Testis (tissue), 3 donors: ENCODE measurements around the gene THSD4. TPM values are rescaled to one million over a fixed set of nuclear protein-coding genes. Genes with fewer than 3 reads are reported as not detected.

Experiments
- DNase-seq: peaks from one replicate; pipeline ENCODE4 v3.0.0-alpha.2; 2019
- H3K27ac ChIP-seq, 2 donors: fragments of 200-600 bp; sonication (generic); one replicate each; pipeline ENCODE4 v1.5.1; 2019
- H3K27me3 ChIP-seq: fragments of 200-600 bp; sonication (generic); one replicate; pipeline ENCODE4 v1.5.1; 2019
- H3K36me3 ChIP-seq: fragments of 200-600 bp; sonication (generic); one replicate; pipeline ENCODE4 v1.5.1; 2017; ENCODE audit warnings: low read depth; ENCODE audit errors: missing control alignments
- H3K4me1 ChIP-seq: fragments of 200-600 bp; sonication (generic); one replicate; pipeline ENCODE4 v1.5.1; 2019
- H3K4me3 ChIP-seq, 2 donors: fragments of 200-600 bp; sonication (generic); one replicate each; pipeline ENCODE4 v1.5.1; 2017 to 2019
- H3K9me3 ChIP-seq: fragments of 200-600 bp; sonication (generic); one replicate; pipeline ENCODE4 v1.5.1; 2017
- CTCF ChIP-seq, 3 experiments: fragments of 450-650 bp in 2 of 3; fragments of 200-600 bp in 1 of 3; sonication (generic) in 1 of 3; IDR thresholded peaks; one replicate each; pipeline ENCODE4 v1.5.1; 2016 to 2019; ENCODE audit warnings: antibody characterized with exemption in 3 of 3, mild to moderate bottlenecking in 2 of 3, moderate library complexity in 1 of 3
- POLR2A ChIP-seq: fragments of 450-650 bp; IDR thresholded peaks from one replicate; pipeline ENCODE4 v1.6.1; 2017; ENCODE audit warnings: antibody characterized with exemption, mild to moderate bottlenecking, moderate library complexity
- WGBS, 2 donors: methylation state at CpG; one replicate each; pipeline ENCODE4 v1.1.5; 2018; 5-methylcytosine and 5-hydroxymethylcytosine counted together
- intact Hi-C: fragments of 100-400 bp; cut with DNase I; formaldehyde crosslinking; loops from one replicate; pipeline ENCODE4 v1.15.1; 2023; ENCODE audit warnings: low total_unique reads
- polyA plus RNA-seq: library from polyadenylated mRNA; stranded (reverse); fragments of 350-450 nt; fragmentation: Illumina TruSeq; extraction: RNeasy Lipid Tissue Mini Kit (QIAGEN cat#74804); gene quantifications from one replicate; pipeline ENCODE4 v1.2.3, GENCODE V29; 2014; ENCODE audit warnings: low read depth, low replicate concordance; ENCODE audit not compliant: insufficient read depth
- total RNA-seq, 2 donors: library from RNA; depleted of rRNA; stranded (reverse); fragments of >200 nt; gene quantifications; one replicate each; pipeline ENCODE4 v1.2.3, GENCODE V29; 2016

The THSD4 gene
- total and polyA plus RNA-seq, 3 donors from 2014 or later = 14.3 to 21.5 (median 18.2) TPM

- H3K36me3 ChIP-seq = no peaks in the 10 kb centered on the region
- H3K27me3 ChIP-seq = no peaks in the 10 kb centered on the region
- TF ChIP-seq POLR2A (no peak), CTCF (IDR thresholded peaks at IDR 0.05) (no peak)
- 84 to 89% methylated on average over 6 of the region's 6 CpGs for WGBS, 2 donors
- no peaks in the 10 kb centered on the region for H3K9me3 ChIP-seq
- no peak for DNase-seq
- intact Hi-C loops = no loop called here
- H3K4me3 ChIP-seq = no peak overlapping the region
- H3K27ac ChIP-seq = no peak overlapping the region
- H3K4me1 ChIP-seq = no peaks in the 10 kb centered on the region
Measured at GRCh38 chr15:71611553-71612396, 496.5 kb downstream of the THSD4 start.

GRCh38 chr15:71612397-71612722 lies 497.1 kb downstream of the THSD4 start:
- Histone ChIP-seq H3K36me3 (no peaks in the 10 kb centered on the region), H3K4me3 (no peak overlapping the region), H3K27ac (no peak overlapping the region), H3K4me1 (no peaks in the 10 kb centered on the region), H3K27me3 (no peaks in the 10 kb centered on the region), H3K9me3 (no peaks in the 10 kb centered on the region)
- intact Hi-C loops = no loop called here
- no peak for DNase-seq
- 82 to 83% methylated on average over 1 of the region's 1 CpG for WGBS, 2 donors
- TF ChIP-seq CTCF (IDR thresholded peaks at IDR 0.05) = no peak
- TF ChIP-seq POLR2A = no peak

GRCh38 chr15:71612869-71613268 lies 497.6 kb downstream of the THSD4 start:
- Histone ChIP-seq H3K9me3 (no peaks in the 10 kb centered on the region), H3K36me3 (no peaks in the 10 kb centered on the region), H3K4me3 (no peak overlapping the region), H3K27ac (no peak overlapping the region), H3K27me3 (no peaks in the 10 kb centered on the region), H3K4me1 (no peaks in the 10 kb centered on the region)
- no peak for DNase-seq
- intact Hi-C loops = no loop called here
- 96 to 98% methylated on average over 2 of the region's 2 CpGs for WGBS, 2 donors
- TF ChIP-seq CTCF (IDR thresholded peaks at IDR 0.05) (no peak), POLR2A (no peak)

GRCh38 chr15:71623111-71623510 lies 507.8 kb downstream of the THSD4 start:
- Histone ChIP-seq H3K27me3 (no peaks in the 10 kb centered on the region), H3K27ac (no peak overlapping the region), H3K4me1 (no peaks in the 10 kb centered on the region), H3K36me3 (no peaks in the 10 kb centered on the region), H3K9me3 (no peaks in the 10 kb centered on the region), H3K4me3 (no peak overlapping the region)
- DNase-seq = no peak
- intact Hi-C loops = no loop called here
- no peak for TF ChIP-seq CTCF (IDR thresholded peaks at IDR 0.05)
- no peak for TF ChIP-seq POLR2A
- WGBS, 2 donors = 94 to 97% methylated on average over 4 of the region's 4 CpGs

GRCh38 chr15:71626596-71627088 lies 511.4 kb downstream of the THSD4 start:
- DNase-seq = no peak
- Histone ChIP-seq H3K4me3 (no peak overlapping the region), H3K4me1 (no peaks in the 10 kb centered on the region), H3K27ac (no peak overlapping the region), H3K27me3 (no peaks in the 10 kb centered on the region), H3K9me3 (no peaks in the 10 kb centered on the region), H3K36me3 (no peaks in the 10 kb centered on the region)
- WGBS, 2 donors = 85 to 87% methylated on average over 4 of the region's 4 CpGs
- intact Hi-C loops = no loop called here
- TF ChIP-seq CTCF (IDR thresholded peaks at IDR 0.05) = no peak
- no peak for TF ChIP-seq POLR2A
